Kidney capillary endothelial cell (primary cell): Measurements from ENCODE around the gene FAM98C.

Source experiments
- DNase-seq: peaks from one replicate; pipeline ENCODE4 v3.0.0-alpha.2; 2018; ENCODE audit warnings: low spot score

Gene FAM98C

DNA sequence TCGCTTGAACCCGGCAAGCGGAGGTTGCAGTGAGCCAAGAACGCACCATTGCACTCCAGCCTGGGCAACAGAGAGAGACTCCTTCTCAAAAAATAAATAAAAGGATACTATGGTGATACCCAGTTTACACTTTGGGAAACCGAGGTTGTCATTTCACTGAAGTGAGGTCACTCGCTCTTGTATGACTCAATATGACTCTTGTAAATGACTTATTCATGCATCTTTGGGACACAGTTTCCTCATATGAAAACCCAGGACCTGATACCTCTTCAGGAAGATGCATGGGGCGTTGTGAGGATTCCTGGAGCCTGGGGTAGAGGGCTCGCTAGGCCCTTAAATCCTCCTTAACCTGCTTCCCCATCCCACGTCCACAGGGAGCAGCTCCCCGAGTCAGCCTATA is 24.0 kb upstream of the FAM98C start:
- no peak for DNase-seq

DNA sequence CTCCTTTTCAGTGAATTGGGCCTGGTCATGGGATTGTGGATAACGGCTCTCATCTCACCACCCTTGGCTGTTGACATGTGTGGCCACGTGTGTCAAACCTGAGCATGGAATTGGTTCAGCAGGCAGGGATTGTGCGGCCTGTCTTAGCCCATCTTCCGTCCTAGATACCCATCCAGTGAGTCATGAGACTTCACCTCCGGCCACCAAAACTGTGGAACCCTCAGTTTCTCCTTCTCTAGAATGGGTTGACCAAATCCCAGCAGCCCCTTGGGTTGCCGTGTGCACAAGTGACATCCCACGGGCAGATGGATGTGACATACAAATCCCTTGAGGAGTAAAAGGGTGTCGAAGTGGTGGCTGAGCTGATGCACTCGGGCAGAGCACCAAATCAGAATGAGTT is 21.8 kb upstream of the FAM98C start:
- no peak for DNase-seq

DNA sequence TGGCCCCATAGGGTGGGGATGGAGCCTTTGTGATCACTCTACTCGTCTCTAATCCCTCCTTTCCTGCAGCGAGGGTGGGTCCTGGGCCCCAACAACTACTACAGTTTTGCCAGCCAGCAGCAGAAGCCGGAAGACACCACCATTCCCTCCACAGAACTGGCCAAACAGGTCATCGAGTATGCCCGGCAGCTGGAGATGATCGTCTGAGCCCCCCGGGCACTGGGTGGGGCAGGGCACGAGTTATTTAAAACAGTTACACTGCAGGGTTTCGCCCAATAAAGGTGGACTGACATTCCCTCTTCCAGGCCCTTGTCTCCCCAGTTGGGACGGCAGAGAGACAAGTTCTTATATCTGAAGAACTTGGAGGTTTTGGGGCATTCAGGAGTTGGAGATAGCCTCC is 19.7 kb upstream of the FAM98C start:
- DNase-seq, result no peak

DNA sequence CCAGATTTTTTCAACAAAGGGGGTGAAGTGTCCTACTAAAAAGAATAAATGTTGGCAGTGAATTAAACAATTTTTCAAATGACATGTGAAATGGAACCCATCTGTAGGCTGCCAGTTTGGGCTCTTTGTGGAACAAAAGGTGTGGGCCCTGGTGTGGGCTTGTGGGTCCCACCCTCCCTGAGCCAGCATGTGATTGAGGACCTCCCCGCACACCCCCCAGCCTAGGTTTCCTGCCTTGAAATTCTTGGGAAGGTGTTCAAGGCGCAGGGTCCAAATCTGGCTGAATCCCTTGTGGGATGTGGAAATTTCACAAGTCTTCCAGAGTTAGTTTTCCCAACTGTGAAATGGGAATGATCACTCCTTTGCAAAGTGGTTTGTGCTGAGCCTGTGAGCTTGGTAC is 19.1 kb upstream of the FAM98C start:
- DNase-seq, result no peak

DNA sequence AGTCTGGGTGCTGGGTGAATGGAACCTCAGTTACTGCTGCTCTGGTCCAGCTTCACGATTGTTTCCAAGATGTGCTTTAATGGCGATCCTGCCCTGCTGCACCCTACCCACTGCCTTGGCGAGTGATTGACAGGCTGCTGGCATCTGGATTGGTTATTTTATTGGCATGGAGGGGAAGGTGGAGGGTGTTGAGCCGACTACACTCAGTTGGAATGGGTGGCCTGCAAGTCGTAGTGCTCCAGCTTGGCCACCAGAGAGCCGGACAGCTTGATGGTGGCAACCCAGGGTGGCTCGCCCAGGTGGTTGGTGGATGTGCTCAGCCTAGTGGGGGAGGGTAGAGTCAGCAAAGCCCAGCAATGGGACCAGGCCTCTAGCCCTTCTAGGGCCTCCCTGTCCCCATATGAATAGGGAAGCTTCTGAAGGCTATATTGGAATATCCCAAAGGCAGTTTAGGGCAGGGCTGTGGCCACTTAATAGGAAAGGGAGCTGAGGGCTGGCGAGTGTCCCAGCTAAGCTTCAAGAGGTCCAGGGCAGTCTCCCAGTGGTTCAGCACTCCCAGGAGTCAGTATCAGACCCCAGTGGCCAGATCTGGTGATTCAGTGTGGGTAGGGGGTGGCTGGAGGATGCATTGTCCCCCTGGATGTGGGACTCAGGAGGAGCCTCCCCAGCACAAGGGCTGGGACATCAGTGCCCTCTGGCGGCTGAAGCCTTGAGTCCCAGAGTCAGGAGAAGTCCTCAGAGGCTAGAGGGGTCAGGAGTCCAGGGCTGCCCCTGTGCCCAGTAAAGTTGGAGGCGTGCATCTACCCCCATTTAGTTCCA is 18.5 kb upstream of the FAM98C start:
- no peak for DNase-seq

DNA sequence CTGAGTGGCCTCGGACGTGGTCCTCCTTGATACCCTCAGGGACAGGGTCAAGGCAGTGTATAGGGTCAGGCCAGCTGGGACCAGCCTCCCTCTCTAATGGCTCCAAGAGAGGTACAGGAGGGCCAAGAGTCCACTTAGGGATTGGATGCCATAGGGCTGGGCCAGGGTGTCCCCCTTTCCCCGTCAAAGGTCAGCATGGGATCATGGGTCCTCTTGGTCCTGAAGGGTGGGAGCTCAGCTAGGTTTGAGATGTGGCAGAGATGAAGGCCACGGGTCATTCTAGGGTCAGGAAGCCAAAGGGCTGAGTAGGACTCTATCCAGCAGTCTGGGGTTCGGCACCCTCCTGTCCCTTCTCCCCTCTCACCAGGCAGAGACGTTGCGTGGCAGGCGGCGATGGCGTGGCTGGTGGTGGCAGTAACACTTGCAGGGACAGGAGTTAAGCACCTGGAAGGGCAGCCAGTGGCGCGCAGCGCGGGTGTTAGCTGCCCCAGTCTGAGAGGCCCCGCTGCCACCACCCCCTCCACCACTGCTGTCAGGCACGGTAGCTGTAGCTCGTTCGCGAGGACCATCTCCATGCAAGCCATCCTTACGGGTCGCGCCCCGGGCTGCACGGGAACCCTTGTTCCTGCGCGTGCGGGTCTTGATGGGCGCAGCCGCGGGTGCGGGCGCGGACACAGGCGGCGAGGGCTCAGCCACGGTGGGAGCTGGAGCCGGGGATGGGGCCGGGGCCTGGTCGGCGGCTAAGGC is 17.7 kb upstream of the FAM98C start:
- DNase-seq, result no peak

DNA sequence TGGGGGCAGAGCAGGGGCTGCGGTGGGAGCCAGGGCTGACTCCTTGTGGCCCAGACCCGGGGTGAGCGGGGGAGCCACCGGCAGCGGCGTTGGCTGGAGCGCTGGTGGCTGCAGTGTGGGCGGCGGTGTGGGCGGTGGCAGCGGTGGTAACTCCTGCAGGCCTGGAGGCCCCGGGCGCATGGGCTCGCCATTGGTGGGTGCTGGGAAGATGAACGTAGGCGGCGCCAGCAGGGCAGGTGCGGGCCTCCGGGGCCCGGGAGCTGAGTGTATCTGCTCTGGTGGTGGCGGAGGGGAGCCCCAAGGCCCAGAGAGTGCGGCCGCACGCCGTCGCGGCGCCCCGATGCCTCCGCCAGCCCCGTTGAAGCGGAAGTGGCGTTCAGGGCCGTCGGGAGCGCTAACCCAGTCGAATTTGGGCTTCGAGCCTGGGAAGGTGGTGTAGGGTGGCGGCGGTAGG is 17.1 kb upstream of the FAM98C start:
- no peak for DNase-seq

DNA sequence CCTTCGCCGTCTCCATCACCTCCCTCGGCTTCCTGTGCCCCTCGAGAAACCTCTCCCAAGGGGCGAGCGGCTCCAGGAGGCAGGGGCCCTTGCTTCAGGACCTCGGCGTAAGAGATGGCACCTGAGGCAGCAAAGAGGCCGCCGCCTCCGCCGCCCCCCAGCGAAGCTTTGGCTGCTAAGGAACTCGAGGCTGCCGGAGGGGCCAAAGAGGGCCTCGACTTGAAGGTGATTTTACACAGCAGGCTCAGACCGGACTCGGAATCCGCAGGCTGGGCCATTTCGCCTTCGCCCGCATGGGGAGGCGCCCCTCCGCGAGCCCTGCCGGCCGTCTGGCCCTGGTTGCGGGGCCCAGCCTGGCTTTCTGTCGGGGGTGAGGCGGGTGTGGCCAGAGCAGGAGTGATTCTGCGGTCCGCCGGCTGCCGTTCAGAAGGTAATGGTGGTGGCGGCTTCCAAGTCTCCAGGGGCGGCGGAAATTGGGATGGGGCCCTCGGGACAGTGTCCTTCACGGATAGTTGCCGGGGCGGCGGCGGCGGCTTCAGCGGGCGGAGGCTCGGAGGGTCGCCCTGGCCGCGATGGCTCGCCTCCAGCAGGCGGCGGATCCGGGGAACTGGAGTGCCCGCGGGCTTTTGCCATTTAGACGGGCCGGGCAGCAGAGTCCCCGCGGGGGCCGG is 16.5 kb upstream of the FAM98C start:
- DNase-seq, result no peak

DNA sequence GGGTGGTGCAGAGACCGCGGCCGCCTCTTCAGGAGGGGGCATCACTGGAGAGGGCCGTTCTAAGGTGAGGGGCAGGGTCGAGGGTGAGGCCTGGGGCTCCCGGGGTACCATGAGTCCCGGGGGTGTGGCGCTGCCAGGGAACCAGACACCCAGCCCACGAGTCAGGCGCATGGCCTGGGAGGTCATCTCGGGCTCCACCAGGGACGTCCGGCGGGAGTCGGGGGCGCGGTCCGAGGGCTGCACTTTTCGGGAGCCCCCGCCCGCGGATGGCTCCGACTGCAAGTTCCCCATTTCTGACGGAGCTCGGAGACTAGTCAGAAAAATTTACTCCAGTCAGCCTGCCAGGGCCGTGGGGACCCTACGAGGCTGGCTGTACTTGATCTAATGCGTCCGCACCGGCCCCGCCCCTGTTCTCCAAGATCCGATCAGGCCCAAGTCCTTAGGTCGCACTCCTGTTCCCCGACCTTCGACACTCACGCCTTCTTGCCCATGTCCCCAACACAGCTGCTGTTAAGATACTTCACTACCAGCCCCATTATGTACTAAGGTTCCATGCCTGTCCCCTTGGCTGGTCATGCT is 15.8 kb upstream of the FAM98C start:
- no peak for DNase-seq

DNA sequence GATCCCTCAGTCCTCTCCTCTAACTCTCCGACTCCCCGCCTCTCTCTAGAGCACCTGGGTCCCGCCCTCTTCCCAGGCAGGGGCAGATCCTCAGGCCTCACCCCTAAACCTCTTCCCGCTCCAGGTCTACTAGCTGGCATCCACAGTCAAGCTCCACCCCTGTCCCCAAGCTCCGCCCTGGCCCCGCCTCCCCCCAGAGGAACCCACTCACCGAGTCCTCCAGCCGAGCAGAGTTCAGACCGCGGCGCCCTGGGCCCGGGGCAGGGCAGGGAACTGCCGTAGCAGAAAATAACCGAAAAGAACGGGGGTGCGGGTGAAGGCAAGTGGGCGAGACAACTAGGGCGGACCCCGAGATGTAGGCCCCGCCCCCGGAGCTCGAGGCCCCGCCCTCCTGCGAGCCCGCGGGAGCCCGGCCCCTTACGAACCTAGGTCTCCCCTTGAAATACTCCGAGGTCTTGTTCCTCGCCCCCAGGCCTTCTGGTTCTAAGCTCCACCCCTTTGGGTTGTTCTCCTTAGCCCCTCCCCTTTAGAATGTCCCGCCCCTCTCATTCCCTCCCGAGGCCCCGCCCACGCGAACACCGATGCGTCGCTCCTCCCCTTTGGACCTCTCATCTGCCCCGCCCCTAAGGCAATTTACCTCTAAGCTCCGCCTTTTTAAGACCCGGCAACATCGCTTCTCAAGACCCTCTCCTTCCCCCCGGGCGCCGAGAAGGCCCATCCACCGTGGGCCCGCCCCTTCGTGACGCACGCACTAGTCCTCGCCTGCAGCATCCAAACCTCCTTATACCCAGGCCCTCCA is 15.1 kb upstream of the FAM98C start, which contains the start of gene GGN:
TSS of gene GGN (minus strand) at position 485 of the 799 bp plus-strand sequence. CDS start 773 bp downstream, outside the sequence.
- DNase-seq, result peak; percentile 88

DNA sequence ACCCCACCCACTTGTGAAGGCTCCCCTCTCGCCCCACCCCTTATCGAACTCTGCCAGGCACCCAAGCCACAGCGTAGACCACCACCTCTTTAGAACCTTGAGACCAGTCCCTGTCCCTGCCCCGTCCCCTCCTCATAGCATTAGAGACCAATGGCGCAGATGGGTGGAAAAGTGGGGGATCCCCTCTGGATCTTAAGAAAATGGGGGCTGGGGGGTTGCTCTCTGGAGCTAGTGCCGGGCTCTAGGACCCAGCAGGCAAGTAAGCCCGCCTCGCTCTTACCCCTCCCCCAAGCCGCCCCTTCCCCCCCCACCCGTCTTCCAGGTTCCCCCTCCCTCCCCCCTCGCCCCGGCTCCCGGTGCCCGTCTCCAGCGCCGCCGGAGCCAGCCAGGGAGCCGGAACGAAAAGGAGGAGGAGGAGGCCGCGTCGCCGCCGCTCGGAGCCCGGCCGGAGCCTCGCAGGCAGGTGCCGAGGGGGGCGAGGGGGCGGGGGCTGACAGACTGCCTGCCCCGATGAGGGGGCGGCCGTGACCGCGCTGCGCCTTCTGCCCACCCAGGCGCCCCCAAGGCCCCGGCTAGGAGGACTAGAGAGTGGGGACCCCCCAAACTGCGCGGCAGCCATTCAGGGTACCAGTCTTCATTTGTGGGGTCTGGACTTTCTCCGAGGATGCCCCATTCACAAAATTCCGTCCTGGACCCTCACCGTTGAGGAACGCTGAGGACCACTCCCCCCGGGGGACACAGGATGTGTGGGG is 14.4 kb upstream of the FAM98C start, which contains the start of gene SPRED3:
TSS of gene SPRED3 (plus strand) at position 349 of the 752 bp plus-strand sequence. CDS start 1,606 bp downstream, outside the sequence.
- no peak for DNase-seq

DNA sequence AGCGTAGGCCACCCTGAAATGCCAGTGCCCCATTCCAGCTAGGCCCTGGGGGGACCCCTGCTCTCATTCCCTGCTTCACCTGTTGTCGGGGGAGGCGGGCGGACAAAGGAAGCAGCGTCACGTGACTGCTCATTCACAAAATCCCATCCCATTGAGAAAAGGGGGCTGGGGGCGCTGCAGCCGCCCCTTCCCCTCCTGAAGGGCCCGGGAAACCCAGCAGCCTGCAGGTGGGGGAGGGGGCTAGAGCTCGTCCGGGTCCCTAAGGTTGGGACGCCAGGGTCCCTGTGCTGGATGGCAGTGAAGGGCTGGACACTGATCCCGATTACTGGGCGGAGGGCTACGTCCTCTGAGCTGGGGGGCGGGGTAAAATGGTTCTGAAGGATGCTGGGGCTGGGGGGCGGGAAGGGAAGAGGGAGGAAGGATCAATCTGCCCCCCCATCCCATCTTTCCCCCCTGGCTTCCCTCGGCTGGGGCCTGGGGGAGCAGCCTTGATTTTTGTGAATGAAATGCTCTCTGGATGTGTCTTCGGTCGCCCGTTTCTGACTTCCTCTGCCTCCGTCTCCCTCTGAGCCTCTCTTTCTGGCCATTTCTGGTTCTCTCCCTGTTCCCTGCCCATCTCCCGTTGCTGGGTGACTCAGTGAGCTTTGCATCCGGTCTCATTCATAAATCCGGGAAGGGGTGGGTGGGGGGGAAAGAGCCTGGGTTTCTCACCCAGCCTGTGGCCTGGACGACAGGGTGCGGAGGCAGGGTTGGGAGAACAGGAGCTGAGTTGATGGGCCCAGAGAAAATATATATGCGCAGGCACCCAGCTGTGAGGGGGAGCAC is 13.6 kb upstream of the FAM98C start:
- DNase-seq, result peak; percentile 81

DNA sequence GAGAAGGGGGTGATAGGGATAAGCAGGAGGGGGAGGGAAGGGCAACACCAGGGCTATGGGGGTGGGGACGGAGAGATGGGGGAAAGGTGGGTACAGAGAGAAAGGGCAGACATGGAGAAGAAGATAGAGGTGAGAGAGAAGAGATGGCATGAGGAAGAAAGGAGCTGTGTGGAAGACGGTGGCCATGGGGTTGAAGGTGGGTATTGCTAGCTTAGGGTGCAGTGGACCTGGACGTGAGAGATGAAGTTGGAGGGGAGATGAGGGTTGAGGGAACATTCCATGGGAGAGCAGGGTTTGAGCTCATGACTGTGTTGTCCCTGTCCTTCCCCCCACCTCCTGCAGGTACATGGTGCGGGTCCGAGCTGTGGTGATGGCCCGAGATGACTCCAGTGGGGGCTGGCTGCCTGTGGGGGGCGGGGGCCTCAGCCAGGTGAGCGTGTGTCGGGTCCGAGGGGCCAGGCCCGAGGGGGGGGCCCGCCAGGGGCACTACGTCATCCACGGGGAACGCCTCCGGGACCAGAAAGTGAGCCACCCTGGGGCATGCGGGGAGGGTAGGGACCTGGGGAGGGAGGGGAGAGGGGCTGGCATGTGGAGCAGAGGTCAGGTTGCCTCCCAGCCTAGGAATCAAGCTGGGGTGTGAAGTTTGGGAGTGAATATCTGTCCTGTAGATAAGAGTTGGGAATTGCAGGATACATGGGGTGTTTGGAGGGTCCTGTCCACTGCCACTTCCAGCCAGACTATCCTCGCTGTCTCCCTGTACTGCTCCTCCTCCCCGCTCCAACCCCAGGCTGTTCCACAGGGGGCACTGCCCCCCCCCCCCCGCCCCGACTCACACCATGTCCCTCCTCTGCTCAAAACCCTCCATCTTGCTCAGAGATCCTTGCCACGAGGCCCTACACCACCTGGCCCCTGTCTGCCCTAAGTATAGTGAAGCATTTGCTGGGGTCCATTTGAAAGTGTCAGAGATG is 12.7 kb upstream of the FAM98C start:
- no peak for DNase-seq

DNA sequence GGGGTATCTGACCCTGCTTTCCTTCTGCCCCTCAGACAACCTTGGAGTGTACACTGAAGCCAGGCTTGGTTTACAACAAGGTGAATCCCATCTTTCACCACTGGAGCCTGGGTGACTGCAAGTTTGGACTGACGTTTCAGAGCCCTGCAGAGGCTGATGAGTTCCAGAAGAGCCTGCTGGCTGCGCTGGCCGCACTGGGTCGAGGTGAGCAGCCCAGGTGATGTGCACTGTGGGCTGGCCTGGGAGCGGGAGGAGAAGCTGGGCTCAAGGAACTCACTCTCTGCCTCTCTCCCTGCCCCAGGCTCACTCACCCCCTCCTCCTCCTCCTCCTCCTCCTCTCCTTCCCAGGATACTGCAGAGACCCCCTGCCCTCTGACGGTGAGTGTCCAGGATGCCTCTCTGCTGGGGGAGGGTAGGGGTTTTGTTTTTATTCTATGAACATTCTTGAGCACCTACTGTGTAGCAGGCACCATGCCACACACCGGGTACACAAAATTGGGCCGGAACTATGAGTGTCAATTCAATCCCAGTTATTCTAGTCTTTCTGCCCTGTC is 10.9 kb upstream of the FAM98C start:
- no peak for DNase-seq

DNA sequence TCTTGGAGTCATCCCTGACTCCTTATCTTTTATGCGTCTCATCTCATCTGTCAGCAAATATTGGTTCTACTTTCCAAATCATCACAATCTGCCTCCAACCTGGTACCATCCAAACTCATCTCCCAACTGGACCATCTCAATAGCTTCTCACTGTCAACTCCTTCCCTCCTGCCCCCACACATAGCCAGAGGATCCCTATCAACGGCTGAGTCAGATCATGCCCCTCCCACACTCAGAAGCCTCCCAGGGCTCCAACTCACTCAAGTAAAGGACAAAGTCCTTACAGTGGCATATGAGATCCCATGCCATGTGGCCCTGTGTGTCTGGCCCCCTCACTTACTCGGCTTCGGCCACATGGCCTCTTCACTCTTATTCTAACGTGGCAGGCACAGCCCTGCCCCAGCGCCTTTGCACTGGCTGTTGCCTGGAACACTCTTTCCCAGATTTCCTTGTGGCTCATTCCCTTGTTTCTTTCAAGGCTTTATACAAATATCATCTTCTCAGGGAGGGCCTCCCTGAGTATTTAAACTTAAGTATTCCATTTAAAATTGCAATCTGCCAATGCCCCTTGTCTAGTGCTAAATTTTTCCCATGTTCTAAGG is 10.1 kb upstream of the FAM98C start:
- no peak for DNase-seq

DNA sequence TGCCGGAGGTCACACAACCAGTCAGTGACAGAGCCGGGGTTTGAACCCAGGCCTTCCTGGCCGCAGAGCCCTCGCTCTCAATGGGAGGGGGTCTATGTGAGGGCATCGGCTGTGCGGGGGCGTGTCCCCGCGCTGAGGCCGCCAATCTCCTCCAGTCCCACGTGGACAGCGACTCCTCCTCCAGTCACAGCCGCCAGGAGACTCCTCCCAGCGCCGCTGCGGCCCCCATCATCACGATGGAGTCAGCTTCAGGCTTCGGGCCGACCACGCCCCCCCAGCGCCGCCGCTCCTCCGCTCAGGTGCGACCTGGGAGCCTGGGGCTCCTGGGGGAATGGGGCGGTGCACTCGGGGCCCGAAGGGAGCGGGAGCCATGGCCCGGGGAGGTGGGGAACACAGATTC is 8.4 kb upstream of the FAM98C start:
- DNase-seq, result no peak

DNA sequence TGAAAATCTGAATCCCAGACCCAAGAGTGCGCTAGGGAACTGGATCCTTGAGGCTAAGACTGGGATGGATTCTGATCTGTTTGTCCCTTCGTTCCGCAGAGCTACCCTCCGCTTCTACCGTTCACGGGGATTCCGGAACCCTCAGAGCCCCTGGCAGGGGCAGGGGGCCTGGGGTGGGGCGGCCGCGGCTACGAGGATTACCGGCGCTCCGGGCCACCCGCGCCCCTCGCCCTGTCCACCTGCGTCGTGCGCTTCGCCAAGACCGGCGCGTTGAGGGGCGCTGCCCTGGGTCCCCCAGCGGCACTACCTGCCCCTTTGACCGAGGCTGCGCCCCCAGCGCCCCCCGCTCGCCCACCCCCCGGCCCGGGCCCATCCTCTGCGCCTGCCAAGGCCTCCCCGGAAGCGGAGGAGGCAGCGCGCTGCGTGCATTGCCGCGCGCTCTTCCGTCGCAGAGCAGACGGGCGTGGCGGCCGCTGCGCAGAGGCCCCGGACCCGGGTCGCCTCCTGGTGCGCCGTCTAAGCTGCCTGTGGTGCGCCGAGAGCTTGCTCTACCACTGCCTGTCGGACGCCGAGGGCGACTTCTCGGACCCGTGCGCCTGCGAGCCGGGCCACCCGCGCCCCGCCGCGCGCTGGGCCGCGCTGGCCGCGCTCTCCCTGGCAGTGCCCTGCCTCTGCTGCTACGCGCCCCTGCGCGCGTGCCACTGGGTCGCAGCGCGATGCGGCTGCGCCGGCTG is 7.3 kb upstream of the FAM98C start:
- DNase-seq, result no peak
